ENCODE results near the gene ACSM2B.
"Not testable (repeated sequence)": the region's sequence is repeated elsewhere in the genome, so short reads cannot be mapped to it uniquely, and the experiment has no call there.

Gene ACSM2B

GRCh38 chr16:20520103-20520502, 56.1 kb downstream of the ACSM2B start:
- DNase-seq, result no peak

- no peak for DNase-seq
Observed at GRCh38 chr16:20519231-20519630, 56.9 kb downstream of the ACSM2B start.

GRCh38 chr16:20517149-20517548, 59.0 kb downstream of the ACSM2B start:
- no peak for DNase-seq

- DNase-seq, result no peak
Observed at GRCh38 chr16:20515688-20516090, 60.5 kb downstream of the ACSM2B start.

GRCh38 chr16:20510323-20510722, 65.8 kb downstream of the ACSM2B start:
- DNase-seq, result no peak

- no peak for DNase-seq
Observed at GRCh38 chr16:20507280-20507679, 68.9 kb downstream of the ACSM2B start.

GRCh38 chr16:20504418-20504817, 71.7 kb downstream of the ACSM2B start:
- DNase-seq, result no peak

GRCh38 chr16:20491448-20491847, 84.7 kb downstream of the ACSM2B start:
- DNase-seq, result not testable (repeated sequence)

- DNase-seq, result not testable (repeated sequence)
Observed at GRCh38 chr16:20490994-20491393, 85.2 kb downstream of the ACSM2B start.
